ENCODE measurements around the gene LENG9. TPM values are rescaled to one million over a fixed set of nuclear protein-coding genes. Genes with fewer than 3 reads are reported as not detected.

LENG9 gene
- total and polyA plus RNA-seq, 2 of the 13 experiments (the other 11 are each of a cell fraction or from before 2014, with no cell fraction given), result 0.75 to 2.9 TPM

DNA sequence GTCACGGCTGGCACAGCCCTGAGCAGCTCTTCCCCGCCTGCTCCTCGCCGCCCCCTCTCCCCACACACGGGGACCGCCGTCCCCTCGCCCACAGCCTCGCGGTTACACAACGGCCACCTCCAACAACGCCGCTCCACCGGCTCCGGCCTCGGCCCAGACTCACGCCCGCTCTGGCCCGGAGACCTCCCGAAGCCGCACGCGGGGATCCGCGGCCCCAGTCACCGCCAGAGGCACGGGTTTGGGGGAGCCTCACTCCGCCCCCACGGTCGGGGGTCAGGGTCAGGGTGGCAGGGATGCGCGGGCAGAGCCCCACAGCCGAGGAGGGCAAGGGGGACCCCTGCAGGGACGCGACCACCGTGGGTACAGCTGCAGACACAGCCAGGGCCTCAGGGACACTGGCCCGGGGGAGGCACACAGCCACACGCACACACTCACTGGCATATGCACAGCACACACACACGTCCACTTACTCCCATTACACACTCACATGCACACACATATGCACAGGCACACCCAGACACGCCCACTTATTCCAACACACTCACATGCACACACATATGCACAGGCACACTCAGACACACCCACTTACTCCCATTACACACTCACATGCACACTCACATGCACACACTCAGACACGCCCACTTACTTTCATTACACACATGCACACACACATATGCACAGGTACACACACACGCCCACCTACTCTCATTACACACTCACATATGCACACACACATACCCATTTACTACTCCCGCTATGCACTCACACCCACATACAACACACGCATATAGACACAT is 46.7 kb downstream of the LENG9 start:
- Histone ChIP-seq H3K4me2 (ENCODE audit: low read depth, low read length) (peak overlapping the region; percentile 66), H3K27ac (ENCODE audit: extremely low read length, insufficient read depth, low read length) (no peak overlapping the region), H3K9ac (ENCODE audit: insufficient read depth, low read depth, low read length) (no peak overlapping the region), H3K27me3 (ENCODE audit: control insufficient read depth in 1 of 2, insufficient read depth in 2 of 2, low read length in 2 of 2) (no peaks in the 10 kb centered on the region), H2AFZ (ENCODE audit: low read length) (no peak overlapping the region), H3K79me2 (ENCODE audit: insufficient read depth, low read length) (no peaks in the 10 kb centered on the region), H4K20me1 (ENCODE audit: insufficient read depth, low read length) (no peaks in the 10 kb centered on the region), H3K4me1 (ENCODE audit: insufficient read depth, low read length) (peaks cover 66% of the 10 kb centered on the region), H3K9me3 (ENCODE audit: low read length) (no peaks in the 10 kb centered on the region), H3K4me3 (replicated peaks in 1 of 3; ENCODE audit: insufficient read depth in 1 of 3, low read depth in 2 of 3, low read length in 3 of 3) (peak overlapping the region in 2 of 3 experiments; percentile 66 to 68; a peak in 3 of 6 replicates), H3K36me3 (replicated peaks in 1 of 2; ENCODE audit: control insufficient read depth in 1 of 2, insufficient read depth in 2 of 2, low read length in 2 of 2) (no peaks in the 10 kb centered on the region)
- DNase-seq (ENCODE audit: low spot score), result no peak
- no peak for ATAC-seq
- FAIRE-seq, result no peak
- BruUV-seq (replicated peaks), result no TSS peak
- 80% methylated on average over 29 of the region's 44 CpGs for WGBS (ENCODE audit: low lambda C conversion rate)
- intact Hi-C loops (cut with micrococcal nuclease; ENCODE audit: unreplicated experiment) (no loop called here), in situ Hi-C loops (cut with HindIII; ENCODE audit: extremely low pct_ligation_motif_present, low pct_unique_long_range_greater_than_20kb) (no loop called here)
- ChIA-PET POLR2A (no interaction called here), CTCF (ENCODE audit: low intra/inter-chr PET ratio, low total read pairs) (no interaction called here)
- no peak for TF ChIP-seq ZNF253 (CRISPR knock-in tag; IDR thresholded peaks at IDR 0.05; ENCODE audit: borderline replicate concordance)
- no peak for TF ChIP-seq PHB2 (IDR thresholded peaks at IDR 0.05; ENCODE audit: partially characterized antibody)
- TF ChIP-seq, protein P1, sequence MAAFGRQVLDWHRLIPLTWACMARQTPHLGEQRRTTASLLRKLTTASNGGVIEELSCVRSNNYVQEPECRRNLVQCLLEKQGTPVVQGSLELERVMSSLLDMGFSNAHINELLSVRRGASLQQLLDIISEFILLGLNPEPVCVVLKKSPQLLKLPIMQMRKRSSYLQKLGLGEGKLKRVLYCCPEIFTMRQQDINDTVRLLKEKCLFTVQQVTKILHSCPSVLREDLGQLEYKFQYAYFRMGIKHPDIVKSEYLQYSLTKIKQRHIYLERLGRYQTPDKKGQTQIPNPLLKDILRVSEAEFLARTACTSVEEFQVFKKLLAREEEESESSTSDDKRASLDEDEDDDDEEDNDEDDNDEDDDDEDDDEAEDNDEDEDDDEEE (CRISPR knock-in tag; IDR thresholded peaks at IDR 0.05), result no peak
- no peak for TF ChIP-seq GATAD1 (CRISPR knock-in tag; IDR thresholded peaks at IDR 0.05)
- no peak for TF ChIP-seq TCF7 (IDR thresholded peaks at IDR 0.05; ENCODE audit: low read depth)
- TF ChIP-seq RXRA (CRISPR knock-in tag; IDR thresholded peaks at IDR 0.05), result peak; percentile 17; the same call in 1 of the 2 replicates
- TF ChIP-seq TBP (CRISPR knock-in tag; IDR thresholded peaks at IDR 0.05), result no peak
- TF ChIP-seq SRF (IDR thresholded peaks at IDR 0.05; ENCODE audit: low read depth, low read length), result no peak
- peak; percentile 21 for TF ChIP-seq HNRNPLL (IDR thresholded peaks at IDR 0.05; ENCODE audit: low read depth, low read length, poor library complexity, severe bottlenecking)
- TF ChIP-seq, protein P2, sequence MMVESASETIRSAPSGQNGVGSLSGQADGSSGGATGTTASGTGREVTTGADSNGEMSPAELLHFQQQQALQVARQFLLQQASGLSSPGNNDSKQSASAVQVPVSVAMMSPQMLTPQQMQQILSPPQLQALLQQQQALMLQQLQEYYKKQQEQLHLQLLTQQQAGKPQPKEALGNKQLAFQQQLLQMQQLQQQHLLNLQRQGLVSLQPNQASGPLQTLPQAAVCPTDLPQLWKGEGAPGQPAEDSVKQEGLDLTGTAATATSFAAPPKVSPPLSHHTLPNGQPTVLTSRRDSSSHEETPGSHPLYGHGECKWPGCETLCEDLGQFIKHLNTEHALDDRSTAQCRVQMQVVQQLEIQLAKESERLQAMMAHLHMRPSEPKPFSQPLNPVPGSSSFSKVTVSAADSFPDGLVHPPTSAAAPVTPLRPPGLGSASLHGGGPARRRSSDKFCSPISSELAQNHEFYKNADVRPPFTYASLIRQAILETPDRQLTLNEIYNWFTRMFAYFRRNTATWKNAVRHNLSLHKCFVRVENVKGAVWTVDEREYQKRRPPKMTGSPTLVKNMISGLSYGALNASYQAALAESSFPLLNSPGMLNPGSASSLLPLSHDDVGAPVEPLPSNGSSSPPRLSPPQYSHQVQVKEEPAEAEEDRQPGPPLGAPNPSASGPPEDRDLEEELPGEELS (CRISPR knock-in tag; IDR thresholded peaks at IDR 0.05), result no peak
- TF ChIP-seq DNMT1 (CRISPR knock-in tag; IDR thresholded peaks at IDR 0.05), result 0 out of 2 replicates have a peak, but pooled peaks have one; percentile 34
- no peak for TF ChIP-seq HOXA7 (CRISPR knock-in tag; IDR thresholded peaks at IDR 0.05)
- no peak for TF ChIP-seq EEA1 (CRISPR knock-in tag; IDR thresholded peaks at IDR 0.05; ENCODE audit: borderline replicate concordance)
- TF ChIP-seq ZNF564 (CRISPR knock-in tag; IDR thresholded peaks at IDR 0.05), result no peak
- TF ChIP-seq RELA (CRISPR knock-in tag; IDR thresholded peaks at IDR 0.05), result no peak
- TF ChIP-seq, protein P3, sequence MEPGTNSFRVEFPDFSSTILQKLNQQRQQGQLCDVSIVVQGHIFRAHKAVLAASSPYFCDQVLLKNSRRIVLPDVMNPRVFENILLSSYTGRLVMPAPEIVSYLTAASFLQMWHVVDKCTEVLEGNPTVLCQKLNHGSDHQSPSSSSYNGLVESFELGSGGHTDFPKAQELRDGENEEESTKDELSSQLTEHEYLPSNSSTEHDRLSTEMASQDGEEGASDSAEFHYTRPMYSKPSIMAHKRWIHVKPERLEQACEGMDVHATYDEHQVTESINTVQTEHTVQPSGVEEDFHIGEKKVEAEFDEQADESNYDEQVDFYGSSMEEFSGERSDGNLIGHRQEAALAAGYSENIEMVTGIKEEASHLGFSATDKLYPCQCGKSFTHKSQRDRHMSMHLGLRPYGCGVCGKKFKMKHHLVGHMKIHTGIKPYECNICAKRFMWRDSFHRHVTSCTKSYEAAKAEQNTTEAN (CRISPR knock-in tag; conservative IDR thresholded peaks at IDR 0.05), result peak; percentile 74
- peak; percentile 43 for TF ChIP-seq HNRNPK (IDR thresholded peaks at IDR 0.05; ENCODE audit: low read depth, low read length, poor library complexity, severe bottlenecking)
- no peak for TF ChIP-seq ZMYM2 (CRISPR knock-in tag; IDR thresholded peaks at IDR 0.05)
- TF ChIP-seq SP140L (CRISPR knock-in tag; IDR thresholded peaks at IDR 0.05; ENCODE audit: borderline replicate concordance), result no peak
- 0 out of 2 replicates have a peak, but pooled peaks have one; percentile 4 for TF ChIP-seq ATM (IDR thresholded peaks at IDR 0.05; ENCODE audit: borderline replicate concordance)
- no peak for TF ChIP-seq ZNF547 (CRISPR knock-in tag; IDR thresholded peaks at IDR 0.05)

All from HepG2 (cell line).